ENCODE measurements around the gene ZSWIM6.

The ZSWIM6 gene

GRCh38 chr5:61468483-61468865 is 136.4 kb downstream of the ZSWIM6 start:
- FAIRE-seq (no peak), DNase-seq (ENCODE audit: insufficient read length, low spot score) (no peak)

DNA sequence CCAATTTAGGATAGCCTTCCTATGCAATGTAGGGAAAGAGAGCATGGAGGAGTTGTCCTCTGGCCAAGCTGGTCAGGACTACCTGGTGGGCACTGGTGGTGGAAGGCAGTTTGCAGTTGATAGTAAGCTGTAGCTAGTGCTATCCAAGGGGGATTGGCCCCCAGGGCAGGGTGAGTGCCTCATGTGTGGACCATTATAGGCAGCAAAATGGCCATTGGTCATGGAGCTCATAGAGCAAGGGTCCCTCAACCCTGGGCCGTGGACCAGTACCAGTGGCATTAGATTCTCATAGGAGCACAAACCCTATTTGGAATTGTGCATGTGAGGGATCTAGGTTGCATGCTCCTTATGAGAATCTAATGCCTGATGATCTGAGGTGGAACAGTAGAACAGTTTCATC is 139.3 kb downstream of the ZSWIM6 start:
- DNase-seq (ENCODE audit: insufficient read length, low spot score), result no peak
- FAIRE-seq, result no peak

- DNase-seq (ENCODE audit: insufficient read length, low spot score) (no peak), FAIRE-seq (no peak)
Observed at GRCh38 chr5:61472172-61472958, 140.3 kb downstream of the ZSWIM6 start.

DNA sequence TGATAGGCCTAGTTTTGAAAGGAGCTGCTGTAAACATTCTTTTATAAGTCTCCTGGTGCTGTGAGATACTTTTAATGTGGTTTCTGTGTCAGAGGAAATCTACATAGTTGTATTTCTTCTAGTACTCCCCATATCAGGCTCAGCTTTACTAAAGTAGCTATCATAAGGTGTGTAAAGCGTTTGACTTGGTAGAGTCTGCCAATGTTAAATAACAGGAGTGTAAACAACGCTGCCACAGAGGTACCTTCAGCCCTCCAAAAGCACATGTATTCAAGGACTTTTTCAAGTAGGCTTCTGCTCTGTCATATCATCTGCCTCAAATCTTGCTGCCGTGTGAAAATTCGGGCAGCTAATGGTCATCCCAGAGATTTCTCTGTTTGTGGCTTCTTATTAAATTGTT is 142.7 kb downstream of the ZSWIM6 start:
- FAIRE-seq (no peak), DNase-seq (ENCODE audit: insufficient read length, low spot score) (no peak)

GRCh38 chr5:61477788-61478187 is 145.7 kb downstream of the ZSWIM6 start:
- DNase-seq (ENCODE audit: insufficient read length, low spot score) (no peak), FAIRE-seq (no peak)

GRCh38 chr5:61479850-61480614 is 148.0 kb downstream of the ZSWIM6 start:
- no peak for FAIRE-seq

DNA sequence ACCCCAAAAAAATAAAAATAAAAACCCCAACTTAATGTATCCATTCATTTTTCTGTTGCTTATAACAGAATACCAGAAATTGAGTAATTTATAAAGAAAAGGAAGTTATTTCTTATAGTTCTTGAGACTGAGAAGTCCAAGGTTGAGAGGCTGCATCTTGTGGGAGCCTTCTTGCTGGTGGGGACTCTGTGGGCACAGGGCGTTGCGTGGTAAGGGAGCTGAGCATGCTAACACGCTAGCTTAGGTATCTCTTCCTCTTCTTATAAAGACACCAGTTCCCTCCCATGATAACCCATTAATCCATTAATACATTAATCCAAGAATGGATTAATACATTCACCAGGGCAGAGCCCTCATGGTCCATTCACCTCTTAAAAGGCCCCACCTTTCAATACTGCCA is 150.9 kb downstream of the ZSWIM6 start:
- FAIRE-seq, result no peak

More at GRCh38 chr5:61479850-61480614, 148.0 kb downstream of the ZSWIM6 start:
- no peak for DNase-seq (ENCODE audit: insufficient read length, low spot score)

DNA sequence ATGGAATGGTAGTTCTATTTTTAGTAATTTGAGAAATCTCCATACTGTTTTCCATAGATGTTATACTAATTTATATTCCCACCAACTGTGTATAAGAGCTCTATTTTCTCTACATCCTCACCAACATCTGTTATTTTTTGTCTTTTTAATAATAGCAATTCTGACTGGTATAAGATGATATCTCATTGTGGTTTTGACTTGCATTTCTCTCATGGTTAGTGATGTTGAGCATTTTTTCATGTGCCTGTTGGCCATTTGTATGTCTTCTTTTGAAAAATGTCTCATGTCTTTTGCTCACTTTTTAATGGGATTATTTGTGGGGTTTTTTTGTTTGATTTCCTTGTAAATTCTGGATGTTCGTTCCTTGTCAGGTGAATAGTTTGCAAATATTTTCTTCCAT is 154.4 kb downstream of the ZSWIM6 start:
- no peak for FAIRE-seq

More for the DNA sequence above, 150.9 kb downstream of the ZSWIM6 start:
- no peak for DNase-seq (ENCODE audit: insufficient read length, low spot score)

GRCh38 chr5:61489574-61489973 is 157.5 kb downstream of the ZSWIM6 start:
- no peak for DNase-seq (ENCODE audit: insufficient read length, low spot score)
- no peak for FAIRE-seq

More for the DNA sequence above, 154.4 kb downstream of the ZSWIM6 start:
- no peak for DNase-seq (ENCODE audit: insufficient read length, low spot score)

DNA sequence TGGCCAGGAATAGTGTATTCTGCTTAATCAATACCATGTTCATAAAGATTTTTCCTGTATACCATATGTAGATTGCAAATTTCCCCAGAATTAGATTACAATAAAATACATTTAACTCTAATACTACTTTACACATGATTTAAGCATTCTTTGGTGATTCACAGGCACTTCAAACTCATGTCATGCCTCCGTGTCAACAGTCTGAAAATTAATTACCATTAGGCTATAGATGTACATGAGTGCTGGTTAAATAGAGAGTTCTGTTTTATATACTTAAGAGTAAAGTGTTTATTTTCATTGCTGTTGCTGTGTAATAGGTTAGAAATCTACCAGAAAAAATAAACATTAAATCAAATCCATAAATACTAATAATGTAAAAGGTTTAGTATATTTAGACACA is 159.8 kb downstream of the ZSWIM6 start:
- DNase-seq (ENCODE audit: insufficient read length, low spot score) (no peak), FAIRE-seq (no peak)

DNA sequence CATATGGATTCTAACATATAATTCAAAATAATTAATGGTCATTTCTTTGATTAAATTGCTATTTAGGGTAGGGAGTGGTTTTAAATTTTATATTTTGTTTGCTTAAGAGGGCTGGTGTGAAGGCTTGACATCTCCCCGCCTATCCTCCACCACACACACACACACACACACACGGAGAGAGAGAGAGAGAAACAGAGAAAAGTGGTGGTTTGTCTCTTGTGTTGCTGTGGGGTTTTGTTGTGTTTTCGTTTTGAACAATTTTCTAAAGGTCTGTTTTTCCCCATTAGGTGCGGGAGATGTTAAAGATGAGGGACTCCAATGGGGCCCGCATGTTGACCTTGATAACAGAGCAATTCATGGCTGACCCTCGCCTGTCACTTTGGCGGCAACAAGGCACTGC is 161.9 kb downstream of the ZSWIM6 start:
- FAIRE-seq (no peak), DNase-seq (ENCODE audit: insufficient read length, low spot score) (no peak)

- DNase-seq (ENCODE audit: insufficient read length, low spot score), result no peak
- FAIRE-seq, result no peak
Observed at GRCh38 chr5:61496446-61496845, 164.4 kb downstream of the ZSWIM6 start.

DNA sequence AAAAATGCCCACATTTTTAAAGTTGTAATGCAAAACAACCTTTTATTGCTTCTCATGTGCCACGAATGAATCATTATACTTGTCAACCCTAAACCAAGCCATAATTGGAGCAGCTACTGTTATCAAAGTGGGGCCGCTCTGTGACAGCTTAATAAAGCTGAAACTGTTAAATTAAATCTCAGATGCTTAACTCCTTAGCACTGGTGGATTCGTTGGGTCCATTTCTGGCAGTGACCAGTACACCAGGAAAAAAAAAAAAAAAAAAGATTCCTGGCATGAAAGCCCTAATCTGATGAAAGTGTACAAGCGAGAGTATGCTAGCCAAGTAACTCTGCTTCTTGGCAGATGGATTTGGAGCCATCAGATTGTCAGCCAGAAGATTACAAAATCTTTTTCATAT is 164.8 kb downstream of the ZSWIM6 start:
- FAIRE-seq, result no peak
- DNase-seq (ENCODE audit: insufficient read length, low spot score), result no peak

DNA sequence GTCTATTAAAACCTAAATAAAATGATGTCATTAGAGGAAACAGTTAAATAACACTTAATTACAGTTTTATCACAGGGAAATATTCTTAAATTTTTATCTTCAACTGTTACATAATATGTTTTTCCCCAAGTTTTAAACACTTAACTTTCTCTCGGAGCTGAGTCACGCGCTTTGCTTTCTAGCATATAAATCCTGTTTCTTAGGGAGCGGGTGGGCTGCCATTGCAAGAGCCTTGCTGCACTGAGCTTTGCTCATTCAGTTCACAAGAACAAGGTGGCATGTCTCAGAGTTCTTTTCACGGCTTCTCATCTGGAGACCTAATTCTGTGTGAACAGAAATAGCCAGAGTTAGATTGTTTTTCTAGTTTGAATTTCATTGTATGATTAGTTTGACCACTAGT is 166.1 kb downstream of the ZSWIM6 start:
- DNase-seq (ENCODE audit: insufficient read length, low spot score) (no peak), FAIRE-seq (no peak)

GRCh38 chr5:61501971-61502370 is 169.9 kb downstream of the ZSWIM6 start:
- DNase-seq (ENCODE audit: insufficient read length, low spot score) (no peak), FAIRE-seq (no peak)

- FAIRE-seq (no peak), DNase-seq (ENCODE audit: insufficient read length, low spot score) (no peak)
Observed at GRCh38 chr5:61504143-61504770, 172.2 kb downstream of the ZSWIM6 start.

DNA sequence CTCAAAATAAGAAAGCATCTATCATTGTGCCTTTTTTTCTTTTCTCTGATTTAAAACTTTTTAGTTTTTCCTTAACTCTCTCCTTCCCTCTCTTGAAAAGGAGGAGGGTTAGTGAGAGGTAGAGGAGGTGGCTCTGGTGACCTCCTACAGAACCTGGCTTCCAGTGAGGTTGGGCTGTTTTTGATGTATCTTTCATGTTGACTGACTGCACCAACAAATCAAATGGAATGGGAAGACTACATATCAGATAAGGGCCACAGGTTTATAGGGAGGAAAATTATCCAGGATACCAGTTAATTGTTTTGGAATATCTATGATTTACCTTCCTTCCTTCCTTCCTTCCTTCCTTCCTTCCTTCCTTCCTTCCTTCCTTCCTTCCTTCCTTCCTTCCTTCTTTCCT is 173.2 kb downstream of the ZSWIM6 start:
- FAIRE-seq, result no peak
- DNase-seq (ENCODE audit: insufficient read length, low spot score), result no peak

GRCh38 chr5:61507232-61507631 is 175.2 kb downstream of the ZSWIM6 start:
- DNase-seq (ENCODE audit: insufficient read length, low spot score), result no peak
- FAIRE-seq, result no peak

DNA sequence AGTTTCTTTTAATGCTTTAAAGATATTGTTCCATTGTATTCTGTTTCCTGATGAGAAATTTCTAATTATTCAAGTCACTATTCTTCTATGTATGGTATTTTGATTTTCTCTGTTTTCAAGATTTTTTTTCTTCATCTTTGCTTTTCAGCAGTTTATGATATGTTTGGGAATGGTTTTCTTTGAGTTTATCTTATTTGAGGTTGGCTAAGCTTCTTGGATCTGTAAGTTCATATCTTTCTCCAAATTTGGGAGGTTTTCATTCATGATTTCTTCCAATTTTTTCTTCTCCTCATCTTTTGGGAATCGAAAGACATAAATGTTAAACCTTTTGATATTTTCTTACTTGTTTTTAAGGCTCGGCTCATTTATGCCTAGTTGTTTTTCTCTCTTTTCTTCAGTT is 184.9 kb downstream of the ZSWIM6 start:
- DNase-seq (ENCODE audit: insufficient read length, low spot score) (no peak), FAIRE-seq (no peak)

DNA sequence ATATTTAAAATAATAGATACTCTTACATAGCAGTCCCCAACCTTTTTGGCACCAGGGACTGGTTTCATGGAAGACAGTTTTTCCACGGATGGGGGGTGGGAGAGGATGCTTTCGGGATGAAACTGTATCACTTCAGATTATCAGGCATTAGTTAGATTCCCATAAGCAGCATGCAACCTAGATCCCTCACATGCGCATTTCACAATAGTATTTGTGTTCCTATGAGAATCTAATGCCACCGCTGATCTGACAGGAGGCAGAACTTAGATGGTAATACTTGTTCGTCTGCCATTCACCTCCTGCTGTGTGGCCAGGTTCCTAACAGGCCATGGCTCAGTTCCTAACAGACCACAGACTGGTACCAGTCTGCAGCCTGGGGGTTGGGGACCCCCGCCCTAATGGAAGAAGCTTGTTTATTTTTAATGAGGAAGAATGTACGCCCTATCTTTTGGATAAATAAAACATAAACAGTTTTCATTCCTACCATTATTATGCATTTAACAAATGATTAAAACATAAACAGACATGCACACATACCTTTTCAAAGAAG is 187.7 kb downstream of the ZSWIM6 start:
- FAIRE-seq (no peak), DNase-seq (ENCODE audit: insufficient read length, low spot score) (no peak)

DNA sequence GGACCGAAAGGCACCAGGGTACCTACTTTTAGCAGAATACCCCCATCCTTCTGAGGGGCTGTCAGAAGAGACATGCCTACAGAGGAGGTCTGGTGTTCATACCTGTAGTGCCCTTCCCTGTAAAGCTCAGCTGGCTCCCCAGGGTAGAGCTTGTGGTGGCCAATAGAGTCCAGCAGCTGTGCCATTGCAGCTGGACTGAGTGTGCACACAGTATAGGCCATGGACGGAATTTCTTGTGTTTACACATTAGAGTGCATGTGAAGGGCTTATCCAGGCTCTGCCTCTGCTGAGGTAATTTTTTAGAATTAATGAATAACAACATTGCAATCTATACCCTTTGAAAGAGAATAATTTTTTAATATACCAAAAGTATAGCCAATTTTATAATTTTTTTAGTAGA is 191.0 kb downstream of the ZSWIM6 start:
- FAIRE-seq (no peak), DNase-seq (ENCODE audit: insufficient read length, low spot score) (no peak)

Data from GM19239 (cell line).